ENCODE data around the gene OBSCN.

Gene OBSCN

DNA sequence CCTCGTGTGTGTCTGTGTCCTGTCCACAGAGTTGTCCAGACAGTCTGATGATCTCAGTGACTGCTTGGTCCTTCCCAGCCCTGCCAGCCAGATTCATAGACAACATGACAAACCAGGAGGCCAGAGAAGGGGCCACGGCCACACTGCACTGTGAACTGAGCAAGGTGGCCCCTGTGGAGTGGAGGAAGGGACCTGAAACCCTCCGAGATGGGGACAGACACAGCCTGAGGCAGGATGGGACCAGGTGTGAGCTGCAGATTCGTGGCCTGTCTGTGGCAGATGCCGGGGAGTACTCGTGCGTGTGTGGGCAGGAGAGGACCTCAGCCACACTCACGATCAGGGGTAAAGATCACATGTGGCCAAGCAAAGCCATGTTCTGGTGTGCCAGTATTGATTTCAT is 96.4 kb downstream of the OBSCN start:
- no peak for DNase-seq (ENCODE audit: low read depth in 2 of 3, low spot score in 1 of 3)

DNA sequence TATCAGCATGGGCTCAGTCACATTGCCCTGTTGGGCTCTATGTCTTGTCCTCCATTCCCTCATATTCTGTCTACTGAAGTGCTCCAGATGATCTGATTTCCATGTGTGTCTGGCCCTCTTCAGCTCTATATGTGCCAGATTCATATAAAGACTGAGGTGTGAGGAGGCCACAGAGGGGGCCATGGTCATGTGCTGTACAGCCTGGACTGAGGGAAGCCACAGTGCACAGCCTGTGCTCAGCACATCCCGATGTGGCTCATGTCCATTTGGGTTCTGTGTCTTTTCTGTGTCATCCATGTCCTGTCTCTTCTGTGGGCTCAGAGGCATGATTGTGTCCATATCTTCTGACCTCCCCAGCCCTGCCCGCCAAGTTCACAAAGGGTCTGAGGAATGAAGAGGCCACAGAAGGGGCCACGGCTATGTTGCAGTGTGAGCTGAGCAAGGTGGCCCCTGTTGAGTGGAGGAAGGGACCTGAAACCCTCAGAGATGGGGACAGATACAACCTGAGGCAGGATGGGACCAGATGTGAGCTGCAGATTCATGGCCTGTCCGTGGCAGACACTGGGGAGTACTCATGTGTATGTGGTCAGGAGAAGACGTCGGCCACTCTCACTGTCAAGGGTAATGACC is 97.0 kb downstream of the OBSCN start:
- DNase-seq (ENCODE audit: low read depth in 2 of 3, low spot score in 1 of 3), result no peak

- DNase-seq (ENCODE audit: low read depth in 2 of 3, low spot score in 1 of 3), result no peak
Measured at GRCh38 chr1:228305721-228306152, 97.9 kb downstream of the OBSCN start.

GRCh38 chr1:228306275-228307217 is 98.7 kb downstream of the OBSCN start:
- no peak for DNase-seq (ENCODE audit: low read depth in 2 of 3, low spot score in 1 of 3)

DNA sequence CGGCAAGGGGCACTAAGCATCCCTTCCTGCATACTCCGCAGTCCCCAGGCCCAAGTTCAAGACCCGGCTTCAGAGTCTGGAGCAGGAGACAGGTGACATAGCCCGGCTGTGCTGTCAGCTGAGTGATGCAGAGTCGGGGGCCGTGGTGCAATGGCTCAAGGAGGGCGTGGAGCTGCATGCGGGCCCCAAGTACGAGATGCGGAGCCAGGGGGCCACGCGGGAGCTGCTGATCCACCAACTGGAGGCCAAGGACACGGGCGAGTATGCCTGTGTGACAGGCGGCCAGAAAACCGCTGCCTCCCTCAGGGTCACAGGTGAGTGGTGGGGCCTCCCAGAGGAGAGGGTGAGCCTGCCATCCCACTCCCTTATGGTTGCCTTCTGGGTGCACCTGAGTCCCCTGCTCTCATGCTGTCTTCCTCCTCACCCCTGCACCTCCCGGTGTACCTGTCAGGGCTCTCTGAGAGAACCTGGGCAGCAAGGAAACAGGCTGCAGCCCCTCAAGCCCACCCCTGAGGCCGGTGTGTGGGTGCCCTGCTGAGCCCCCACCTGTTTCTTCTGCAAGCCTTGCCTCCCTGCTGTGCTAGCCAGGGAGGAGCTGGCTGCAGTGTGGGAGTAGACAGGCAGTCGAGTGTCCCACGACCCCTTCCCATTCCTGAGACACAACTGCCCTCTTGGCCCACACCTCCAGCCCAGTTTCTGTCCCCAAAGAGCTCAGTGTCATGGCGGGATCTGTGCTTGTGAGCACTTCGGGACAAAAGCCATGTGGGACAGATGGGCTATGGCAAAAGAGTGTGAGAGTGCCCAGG is 99.6 kb downstream of the OBSCN start:
- no peak for DNase-seq (ENCODE audit: low read depth in 2 of 3, low spot score in 1 of 3)

- DNase-seq (ENCODE audit: low read depth in 2 of 3, low spot score in 1 of 3), result no peak
Measured at GRCh38 chr1:228308085-228308601, 100.3 kb downstream of the OBSCN start.

- DNase-seq (ENCODE audit: low read depth in 2 of 3, low spot score in 1 of 3), result no peak
Measured at GRCh38 chr1:228308628-228309325, 100.9 kb downstream of the OBSCN start.

DNA sequence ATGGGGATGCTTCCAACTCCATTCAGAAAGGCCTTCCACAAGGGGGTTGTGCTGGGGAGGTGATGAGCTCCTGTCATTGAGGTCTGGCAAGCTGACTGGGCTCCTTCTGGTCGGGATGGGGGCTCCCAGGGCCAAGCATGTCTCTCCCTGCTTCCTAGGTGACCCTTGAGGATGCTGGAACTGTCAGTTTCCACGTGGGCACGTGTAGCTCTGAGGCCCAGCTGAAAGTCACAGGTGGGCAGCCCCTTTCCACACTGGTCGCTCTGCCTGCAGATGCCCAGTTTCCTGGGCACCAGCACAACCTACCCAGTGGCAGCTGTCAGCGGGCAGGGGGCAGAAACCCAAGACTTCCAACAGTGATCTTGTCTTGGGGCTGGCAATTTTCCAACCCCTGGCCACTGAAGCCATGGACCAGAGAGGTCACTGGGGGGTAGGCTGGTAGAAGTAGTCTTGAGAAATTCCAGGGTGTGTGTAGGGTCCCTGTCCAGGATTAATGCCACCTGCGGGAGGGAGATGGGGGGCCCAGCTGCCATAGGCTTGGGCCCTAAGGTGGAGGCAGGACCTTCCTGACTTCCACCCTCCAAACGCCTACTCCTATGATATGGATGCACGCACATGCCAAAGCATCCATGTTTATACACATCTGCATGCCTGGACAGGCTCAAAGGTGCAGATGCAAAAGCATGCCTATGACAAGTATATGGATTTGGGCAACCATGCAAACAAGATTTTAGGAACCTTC is 101.7 kb downstream of the OBSCN start:
- no peak for DNase-seq (ENCODE audit: low read depth in 2 of 3, low spot score in 1 of 3)

DNA sequence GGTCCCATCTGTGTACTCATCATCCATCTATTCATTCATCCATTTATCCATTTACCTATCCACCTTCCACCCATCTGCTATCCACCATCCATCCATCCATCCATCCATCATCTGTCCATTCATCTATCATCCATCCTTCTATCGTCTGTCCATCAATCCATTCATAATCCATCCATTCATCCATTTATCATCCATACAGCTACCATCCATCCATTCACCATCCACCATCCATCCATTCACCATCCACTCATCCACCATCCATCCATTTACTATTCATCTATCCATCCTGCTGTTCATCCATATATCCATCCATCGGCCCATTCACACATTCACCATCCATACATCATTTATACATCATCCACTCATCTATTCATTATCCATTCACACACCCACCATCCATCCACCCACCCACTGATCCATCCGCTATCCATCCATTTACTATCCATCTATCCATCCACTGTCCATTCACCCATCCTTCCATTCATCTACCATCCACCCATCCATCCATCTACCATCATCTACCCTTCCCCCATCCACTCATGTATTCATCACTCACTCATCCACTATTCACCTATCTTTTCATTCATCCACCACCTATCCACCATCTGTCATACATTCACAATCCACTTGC is 102.4 kb downstream of the OBSCN start:
- DNase-seq (ENCODE audit: low read depth in 2 of 3, low spot score in 1 of 3), result no peak

DNA sequence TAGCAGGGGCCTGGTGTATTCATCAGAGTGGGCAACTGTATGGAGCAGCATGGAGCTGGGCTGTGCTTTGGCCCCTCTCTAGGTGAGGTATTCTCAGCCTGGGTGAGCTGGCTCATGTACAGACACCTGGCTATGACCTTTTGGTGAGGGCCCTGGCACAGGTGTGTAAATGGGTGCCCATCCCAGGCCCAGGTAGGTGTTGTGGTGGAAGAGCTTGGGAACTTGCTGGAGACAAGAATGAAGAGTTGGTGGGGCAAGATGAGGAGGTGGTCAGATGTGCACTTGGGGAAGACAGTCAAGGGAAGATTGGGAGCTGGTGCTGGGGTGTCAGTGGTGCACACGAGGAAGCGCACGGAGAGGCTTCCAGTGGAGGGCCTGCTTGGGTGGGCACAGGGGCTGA is 103.2 kb downstream of the OBSCN start:
- DNase-seq (ENCODE audit: low read depth in 2 of 3, low spot score in 1 of 3), result no peak

GRCh38 chr1:228312136-228312764 is 104.4 kb downstream of the OBSCN start:
- no peak for DNase-seq (ENCODE audit: low read depth in 2 of 3, low spot score in 1 of 3)

- DNase-seq (ENCODE audit: low read depth in 2 of 3, low spot score in 1 of 3), result no peak
Measured at GRCh38 chr1:228313536-228314277, 105.9 kb downstream of the OBSCN start.

DNA sequence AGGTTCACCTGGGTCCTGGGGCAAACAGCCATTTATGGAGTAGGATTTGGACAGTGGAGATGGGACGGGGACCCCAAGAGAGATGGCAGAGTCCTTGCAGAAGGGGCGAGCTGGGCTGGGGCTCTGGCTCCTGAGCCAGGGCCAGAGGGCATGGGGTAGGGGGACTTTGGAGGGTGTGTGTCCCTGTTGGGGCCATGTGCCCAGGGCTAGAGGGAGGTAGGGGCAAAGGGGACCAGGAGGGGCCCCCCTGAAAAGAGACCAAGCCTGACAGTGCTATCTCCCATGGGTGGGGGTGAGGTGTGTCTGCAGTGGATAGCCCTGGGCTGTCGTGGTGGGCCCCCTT is 106.4 kb downstream of the OBSCN start:
- no peak for DNase-seq (ENCODE audit: low read depth in 2 of 3, low spot score in 1 of 3)

GRCh38 chr1:228314658-228315483 is 107.0 kb downstream of the OBSCN start:
- DNase-seq (ENCODE audit: low read depth in 2 of 3, low spot score in 1 of 3), result no peak

DNA sequence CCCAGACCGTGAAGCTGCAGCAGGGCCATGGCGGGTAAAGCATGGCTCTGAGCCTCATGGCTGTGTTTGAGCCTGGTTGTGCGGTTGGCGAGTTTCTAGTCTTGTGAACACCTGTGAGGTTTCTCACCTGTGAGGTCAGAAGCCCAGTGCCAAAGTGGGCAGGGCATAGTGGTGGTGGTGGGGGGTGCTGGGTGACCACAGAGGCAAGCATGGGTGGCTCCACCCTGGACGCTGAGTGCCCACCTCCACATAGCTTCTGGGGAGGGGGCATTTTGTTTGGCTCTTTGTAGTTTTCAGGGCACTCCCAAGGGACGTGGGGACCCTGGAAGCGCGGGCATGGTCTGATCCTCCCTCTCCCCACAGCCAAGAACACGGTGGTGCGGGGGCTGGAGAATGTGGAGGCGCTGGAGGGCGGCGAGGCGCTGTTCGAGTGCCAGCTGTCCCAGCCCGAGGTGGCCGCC is 107.7 kb downstream of the OBSCN start:
- no peak for DNase-seq (ENCODE audit: low read depth in 2 of 3, low spot score in 1 of 3)

- DNase-seq (ENCODE audit: low read depth in 2 of 3, low spot score in 1 of 3), result no peak
Measured at GRCh38 chr1:228315945-228316588, 108.2 kb downstream of the OBSCN start.

Data from stimulated activated CD4-positive, alpha-beta T cell treated with anti-CD3 and anti-CD28 coated beads, Interleukin-12 subunit alpha, Interleukin-12 subunit beta, amount 100 ng/mL, for 48 hours (primary cell).